Thyroid gland (tissue), 4 donors: ENCODE data around the gene C3orf38.

Experiments used
- CTCF ChIP-seq, 6 experiments: fragments of 200-600 bp in 3 of 6; fragments of 450-650 bp in 3 of 6; sonication (generic) in 3 of 6; IDR thresholded peaks; one replicate each; pipeline ENCODE4 v1.5.1; 2016 to 2019; ENCODE audit warnings: antibody characterized with exemption in 6 of 6, mild to moderate bottlenecking in 2 of 6, inconsistent platforms in 1 of 6, moderate library complexity in 1 of 6
- POLR2A ChIP-seq, 2 donors: fragments of 450-650 bp; IDR thresholded peaks; one replicate each; pipeline ENCODE4 v1.6.1; 2017; ENCODE audit warnings: antibody characterized with exemption in 2 of 2, mild to moderate bottlenecking in 2 of 2, moderate library complexity in 1 of 2

- TF ChIP-seq CTCF (IDR thresholded peaks at IDR 0.05) (no peak), POLR2A (IDR thresholded peaks at IDR 0.05) (no peak)
Observed at GRCh38 chr3:88188436-88188835, 38.7 kb downstream of the C3orf38 start.
